EL (cell line): ENCODE results near the gene PAN2.
"Not testable (repeated sequence)": the region's sequence is repeated elsewhere in the genome, so short reads cannot be mapped to it uniquely, and the experiment has no call there.

Experiments
- DNase-seq: peaks from one replicate; pipeline ENCODE4 v3.0.0-alpha.2; 2016

The PAN2 gene

DNA sequence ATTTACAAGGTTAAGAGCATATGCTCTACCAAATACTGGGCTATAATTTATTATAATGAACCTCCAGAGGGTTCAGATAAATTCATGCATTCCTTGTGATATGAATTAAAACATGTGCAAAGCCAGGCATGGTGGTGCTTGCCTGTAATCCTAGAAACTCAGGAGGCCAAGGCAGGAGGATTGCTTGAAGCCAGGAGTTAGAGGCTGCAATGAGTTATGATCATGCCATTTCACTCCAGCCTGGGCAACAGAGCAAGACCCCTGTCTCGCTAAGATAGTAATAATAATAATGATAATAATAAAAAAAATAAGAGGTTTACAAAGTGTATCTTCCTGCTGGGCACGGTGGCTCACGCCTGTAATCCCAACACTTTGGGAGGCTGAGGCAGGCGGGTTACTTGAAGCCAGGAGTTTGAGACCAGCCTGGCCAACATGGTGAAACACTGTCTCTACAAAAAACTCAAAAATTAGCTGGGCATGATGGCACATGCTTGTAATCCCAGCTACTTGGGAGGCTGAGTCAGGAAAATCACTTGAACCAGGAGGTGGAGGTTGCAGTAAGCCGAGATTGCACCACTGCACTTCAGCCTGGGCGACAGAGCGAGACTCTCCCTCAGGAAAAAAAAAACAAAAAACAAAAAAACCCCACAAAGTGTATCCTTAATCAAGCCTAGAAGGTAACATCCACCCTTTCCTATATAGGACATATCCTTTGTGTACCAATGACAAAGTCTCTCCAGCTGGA lies 26.4 kb downstream of the PAN2 start:
- no peak for DNase-seq

DNA sequence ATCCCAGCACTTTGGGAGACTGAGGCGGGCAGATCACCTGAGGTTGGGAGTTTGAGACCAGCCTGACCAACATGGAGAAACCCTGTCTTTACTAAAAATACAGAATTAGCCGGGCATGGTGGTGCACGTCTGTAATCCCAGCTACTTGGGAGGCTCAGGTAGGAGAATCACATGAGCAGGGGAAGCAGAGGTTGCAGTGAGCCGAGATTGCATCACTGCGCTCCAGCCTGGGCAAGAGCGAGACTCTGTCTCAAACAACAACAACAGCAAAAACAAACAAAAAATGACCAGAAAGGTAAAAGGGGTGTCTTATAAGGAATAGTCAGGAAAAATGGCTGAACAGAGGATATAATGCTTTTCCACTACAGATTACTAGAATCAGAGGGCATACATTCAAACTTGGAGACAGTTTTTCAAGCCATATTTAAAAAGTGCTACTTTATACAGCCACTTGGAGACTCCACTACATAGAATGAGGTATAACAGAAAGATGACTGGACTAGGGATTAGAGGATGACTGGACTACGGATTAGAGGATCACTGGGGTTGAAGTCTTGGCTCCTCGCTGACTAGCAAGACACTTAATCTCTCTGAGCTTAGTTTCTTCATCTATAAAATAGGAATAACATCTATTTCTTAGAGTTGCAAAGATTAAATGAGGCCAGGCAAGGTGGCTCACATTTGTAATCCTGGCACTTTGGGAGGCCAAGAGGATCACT lies 28.8 kb downstream of the PAN2 start:
- no peak for DNase-seq

DNA sequence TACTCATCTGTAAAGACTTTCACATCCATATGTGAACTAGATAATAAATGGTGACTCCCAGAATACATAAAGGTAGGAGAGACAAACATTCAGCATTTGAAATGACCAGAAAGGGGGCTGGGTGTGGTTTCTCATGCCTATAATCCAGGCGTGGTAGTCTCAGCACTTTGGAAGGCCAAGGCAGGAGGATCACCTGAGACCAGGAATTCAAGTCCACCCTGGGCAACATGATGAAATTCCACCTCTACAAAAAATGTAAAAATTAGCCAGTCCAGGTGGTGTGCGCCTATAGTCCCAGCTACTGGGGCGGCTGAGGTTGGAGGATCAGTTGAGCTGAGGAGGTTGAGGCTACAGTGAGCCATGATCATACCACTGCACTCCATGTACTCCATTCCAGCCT lies 29.5 kb downstream of the PAN2 start:
- no peak for DNase-seq

DNA sequence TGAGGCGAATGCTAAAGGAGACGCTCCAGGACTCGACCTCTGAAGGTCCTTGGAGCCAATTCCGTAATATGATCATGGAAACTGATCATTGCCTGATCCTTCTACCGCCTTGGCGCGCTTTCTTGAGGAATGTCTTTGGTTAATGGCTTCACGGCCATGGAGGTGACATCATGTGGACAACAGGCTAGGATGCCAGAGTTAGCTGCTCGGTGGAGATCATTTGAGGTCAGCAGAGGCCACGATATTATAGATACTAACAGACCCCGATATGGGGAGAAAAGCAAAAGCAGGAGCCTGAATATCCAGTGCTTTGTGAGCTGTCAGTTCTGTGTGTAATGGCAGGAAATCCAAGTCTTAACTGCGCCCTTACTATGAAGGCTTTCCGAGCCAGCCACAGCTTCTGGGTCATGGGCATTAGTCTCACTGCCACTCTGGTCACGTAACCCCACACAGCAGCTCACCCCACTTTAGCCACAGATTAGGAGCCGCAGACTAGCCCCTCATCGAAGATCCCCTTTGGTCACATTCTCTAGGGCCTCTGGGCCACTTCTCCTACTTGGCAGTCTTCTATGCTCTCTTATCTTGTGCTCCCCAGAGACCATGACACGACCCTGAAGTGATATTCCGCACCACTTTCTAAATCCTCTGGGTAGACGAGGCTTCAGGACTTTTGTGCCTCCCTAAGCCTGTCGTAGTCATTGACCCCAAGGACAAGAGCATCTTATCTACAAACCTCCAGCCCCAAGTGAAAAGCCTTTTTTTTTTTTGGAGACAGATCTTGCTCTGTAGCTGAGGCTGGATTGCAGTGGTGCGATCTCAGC lies 32.9 kb downstream of the PAN2 start:
- no peak for DNase-seq

DNA sequence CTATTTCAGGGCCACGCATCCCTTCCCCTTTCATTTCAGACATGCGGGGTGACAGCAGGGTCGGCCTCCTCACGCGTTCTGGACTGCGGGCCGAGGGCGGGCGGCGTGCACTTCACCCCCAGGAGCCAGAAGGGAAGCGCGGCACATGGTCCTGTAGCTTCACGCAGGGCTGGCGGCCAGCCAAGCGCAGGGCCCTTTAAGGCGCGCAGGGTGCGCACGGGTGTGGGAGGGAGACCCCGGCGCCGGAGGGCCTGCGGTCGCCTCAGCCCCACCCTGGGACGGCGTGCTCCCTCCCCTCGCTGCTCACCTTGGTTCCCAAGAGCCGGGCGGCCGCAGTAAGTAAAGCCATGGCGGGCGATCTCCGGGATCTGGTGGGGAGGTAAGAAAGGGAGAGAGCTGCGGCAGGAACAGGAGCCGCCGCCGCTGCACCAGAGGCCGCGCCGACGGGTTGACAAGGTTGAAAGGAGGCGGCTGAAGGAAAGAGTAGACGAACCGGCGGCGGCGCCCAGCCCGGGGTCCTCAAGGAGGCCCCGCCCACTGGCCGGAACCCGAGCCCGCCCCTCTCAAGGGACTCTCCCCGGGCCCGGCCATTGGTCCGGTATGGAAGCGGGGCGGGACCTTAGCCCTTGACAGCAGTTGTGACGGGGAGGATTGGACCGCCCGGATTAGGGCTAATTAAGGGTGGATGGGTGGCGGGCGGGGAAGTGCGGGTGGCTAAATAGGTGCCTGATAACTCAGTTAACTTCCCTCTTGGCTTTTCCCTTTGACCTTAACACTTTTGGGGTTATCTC lies 33.8 kb downstream of the PAN2 start, which contains the start of gene CS:
TSS of gene CS (minus strand) at position 478 of the 791 bp plus-strand sequence. CDS start at position 349, 129 bp downstream.
- peak; percentile 99 for DNase-seq

DNA sequence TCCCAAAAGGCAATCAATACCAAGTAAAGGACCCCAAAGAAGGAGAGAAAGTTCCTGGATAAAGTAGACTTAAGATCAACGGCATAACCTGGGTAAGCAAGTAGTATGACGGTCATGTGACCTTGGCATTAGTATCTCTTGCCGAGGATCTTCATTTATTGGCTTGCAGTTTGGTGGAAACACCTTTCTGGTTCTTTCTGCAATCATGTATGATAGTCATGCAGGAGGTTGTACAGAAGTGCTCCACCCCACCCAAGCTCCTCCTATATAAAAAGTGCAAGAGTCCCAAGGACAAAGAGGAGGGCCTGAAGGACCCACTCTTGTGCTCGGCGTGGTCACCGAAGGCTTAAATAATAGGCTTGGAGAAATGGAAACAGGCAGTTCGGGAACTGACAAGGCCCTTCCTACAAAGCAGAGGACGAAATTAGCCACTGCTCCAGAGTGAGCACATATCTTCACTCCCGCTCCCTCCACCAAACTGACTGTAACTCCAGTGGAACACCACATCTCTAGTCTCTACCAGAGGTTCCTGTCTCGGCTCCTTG lies 34.4 kb downstream of the PAN2 start:
- DNase-seq: no peak

DNA sequence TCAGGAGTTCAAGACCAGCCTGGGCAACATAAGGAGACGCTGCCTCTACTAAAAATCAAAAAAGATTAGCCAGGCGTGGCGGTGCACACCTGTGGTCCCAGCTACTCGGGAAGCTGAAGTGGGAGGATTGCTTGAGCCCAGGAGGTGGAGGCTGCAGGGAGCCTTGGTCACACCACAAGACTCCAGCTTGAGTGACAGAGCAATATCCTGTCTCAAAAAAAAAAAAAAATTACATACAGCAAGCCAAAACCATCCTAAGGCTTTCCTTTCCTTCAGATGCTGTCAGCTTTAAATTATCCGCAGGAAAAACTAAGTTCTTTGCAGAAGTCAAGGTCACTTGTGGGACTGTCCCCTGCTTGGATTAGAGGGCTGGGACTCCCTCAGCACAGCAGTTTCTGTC lies 35.0 kb downstream of the PAN2 start:
- DNase-seq: no peak

DNA sequence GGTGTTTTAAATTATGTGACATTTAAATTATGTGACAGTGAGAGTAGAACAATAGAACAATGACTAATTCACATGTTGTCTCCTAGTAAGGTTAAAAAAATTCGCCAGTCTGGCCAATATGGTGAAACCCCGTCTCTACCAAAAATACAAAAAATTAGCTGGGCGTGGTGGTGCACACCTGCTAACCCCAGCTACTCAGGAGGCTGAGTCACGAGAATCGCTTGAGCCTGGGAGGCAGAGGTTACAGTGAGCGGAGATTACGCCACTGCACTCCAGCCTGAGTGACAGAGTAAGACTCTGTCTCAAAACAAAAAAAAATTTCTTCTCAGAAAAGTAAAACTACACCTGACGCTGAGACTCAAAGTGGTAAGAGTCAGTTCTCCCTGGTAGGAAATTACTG lies 36.4 kb downstream of the PAN2 start:
- DNase-seq: no peak

DNA sequence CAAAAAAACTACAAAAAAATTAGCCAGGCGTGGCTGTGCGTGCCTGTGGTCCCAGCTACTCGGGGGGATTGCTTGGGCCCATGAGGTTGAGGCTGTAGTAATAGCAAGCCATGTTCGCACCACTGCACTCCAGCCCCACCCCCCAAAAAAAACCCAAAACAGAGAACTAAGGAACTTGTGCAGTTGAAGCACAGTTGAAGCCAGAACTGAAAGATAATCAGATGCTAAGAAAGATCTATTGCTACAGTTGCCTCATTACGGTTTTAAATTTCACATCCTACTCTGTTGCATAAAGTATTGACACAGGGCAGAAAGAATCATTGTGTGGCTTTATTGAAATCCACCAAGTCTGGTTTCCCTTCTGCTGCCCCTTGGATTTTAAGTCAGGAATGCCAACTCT lies 37.5 kb downstream of the PAN2 start:
- no peak for DNase-seq

DNA sequence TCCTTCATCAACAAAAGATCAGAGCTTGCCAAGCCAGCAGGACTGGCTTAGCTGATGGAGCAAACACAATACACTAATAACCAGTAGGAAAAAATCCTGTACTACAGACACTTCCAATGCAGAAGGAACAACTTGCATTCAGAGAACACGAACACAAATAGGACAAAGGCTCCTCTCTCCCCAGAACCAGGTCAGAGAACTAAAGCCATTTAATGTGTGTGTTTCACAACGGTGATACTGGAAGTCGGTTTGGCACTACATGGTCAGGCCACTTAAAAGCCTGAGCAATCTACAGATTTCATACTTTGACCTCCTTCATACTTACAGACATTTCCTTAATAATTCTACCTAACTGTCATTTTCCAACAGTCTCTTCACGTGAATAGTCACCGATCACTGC lies 40.0 kb downstream of the PAN2 start:
- DNase-seq: no peak

DNA sequence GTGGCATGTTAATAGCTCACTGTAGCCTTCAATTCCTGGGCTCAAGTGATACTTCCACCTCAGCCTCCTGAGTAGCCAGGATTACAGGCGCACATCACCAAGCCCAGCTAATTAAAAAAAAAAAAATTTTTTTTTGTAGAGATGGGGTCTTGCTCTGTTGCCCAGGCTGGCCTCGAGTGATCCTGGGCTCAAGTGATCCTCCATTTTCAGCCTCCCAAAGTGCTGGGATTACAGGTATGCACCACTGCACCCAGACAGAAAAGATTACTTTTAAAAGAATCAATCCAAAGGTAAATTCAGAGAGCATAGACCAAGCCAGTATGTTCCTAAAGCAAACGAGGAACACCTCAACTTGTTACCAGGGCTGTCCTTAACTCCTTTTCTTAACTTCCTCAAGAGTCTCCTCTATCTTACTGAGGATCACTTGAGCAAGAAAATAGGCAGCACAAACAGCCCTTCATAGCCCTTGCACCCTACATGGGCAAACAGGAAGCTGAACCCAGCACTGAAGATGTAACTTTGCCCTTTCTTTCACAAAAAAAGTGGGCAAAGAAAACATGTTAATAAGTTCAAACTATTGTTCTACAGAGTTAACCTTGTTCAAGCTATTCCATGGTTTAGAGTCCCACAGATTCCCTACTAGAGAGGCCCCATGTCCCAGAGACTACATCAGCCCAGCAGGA lies 45.0 kb downstream of the PAN2 start:
- no peak for DNase-seq

DNA sequence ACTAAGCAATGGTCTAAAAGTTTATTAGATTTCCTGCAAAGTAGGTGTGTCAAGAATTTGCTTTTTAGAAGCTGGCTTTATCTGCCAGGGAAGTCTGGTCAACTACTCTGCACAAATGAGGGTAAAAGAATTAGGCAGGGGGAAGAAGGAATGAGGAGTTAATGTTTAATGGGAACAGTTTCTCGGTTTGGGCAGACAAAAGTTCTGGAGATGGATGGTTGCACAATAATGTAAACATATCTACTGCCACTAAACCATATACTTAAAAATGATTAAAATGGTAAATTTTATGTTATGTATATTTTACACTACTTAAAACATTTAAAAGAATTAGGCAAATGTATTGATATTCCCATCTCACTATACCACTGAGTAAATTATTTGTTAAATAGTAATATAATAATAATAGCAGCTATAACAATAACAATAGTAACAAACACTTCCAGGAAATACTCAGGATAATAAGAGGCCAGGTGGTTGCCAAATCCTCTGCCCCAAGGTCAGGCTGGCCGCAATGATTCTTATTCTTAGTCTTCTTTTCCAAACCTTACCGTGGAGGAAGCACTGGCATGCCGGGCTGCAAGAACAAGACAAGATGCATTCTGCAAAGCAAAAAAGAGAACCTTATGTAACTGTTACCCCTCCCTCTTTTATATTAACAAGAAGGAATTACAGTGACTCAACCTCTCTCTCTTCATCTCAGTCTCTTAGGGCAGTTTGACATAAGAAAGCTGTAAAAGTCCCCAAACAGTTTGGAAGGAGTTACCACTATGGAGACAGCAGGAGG lies 47.6 kb downstream of the PAN2 start:
- no peak for DNase-seq

DNA sequence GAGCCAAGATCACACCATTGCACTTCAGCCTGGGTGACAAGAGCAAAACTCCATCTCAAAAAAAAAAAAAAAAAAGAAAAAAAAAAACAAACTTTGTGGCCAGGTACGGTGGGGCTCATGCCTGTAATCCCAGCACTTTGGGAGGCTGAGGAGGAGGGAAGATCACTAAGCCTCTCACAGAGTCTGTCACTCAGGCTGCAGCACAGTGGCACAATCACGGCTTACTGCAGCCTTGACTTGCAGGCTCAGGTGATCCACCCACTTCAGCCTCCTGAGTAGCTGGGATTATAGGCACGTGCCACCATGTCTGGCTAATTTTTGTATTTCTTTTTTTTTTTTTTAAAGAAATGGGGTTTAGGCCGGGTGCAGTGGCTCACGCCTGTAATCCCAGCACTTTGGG lies 49.5 kb downstream of the PAN2 start:
- DNase-seq: not testable (repeated sequence)

DNA sequence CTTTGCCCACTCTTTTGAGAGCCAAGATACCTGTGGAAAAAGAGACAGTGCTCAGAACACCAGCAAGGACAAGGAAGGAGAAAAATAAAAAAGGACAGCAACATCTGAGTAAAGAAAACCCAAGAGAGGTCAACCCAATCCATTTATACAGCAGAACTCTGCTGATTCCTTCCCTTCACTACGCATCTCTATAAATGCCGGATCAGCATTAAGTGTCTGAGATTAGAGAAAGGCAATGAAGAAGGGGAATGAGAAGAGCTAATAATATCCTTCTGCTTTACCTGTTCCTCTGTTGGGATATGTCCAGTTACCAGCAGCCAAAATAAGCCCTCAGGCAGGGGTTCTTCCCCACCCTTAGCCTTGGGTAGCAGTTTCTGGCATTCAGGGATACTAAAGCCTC lies 51.2 kb downstream of the PAN2 start:
- DNase-seq: no peak

DNA sequence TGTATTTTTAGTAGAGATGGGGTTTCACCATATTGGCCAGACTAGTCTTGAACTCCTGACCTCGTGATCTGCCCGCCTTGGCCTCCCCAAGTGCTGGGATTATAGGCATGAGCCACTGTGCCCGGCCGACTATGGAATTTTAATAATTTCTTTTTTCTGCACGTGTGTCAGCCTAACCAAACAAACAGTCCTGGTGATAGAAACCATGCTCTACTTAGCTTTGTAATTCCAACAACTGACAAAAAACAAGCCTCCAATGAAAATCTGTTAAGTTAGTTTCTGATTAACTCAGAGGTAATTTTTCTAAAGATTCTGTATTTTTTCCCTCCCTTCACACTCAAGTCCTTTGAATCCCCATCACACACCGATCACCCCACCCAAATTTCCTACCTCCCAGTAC lies 51.8 kb downstream of the PAN2 start:
- DNase-seq: no peak

DNA sequence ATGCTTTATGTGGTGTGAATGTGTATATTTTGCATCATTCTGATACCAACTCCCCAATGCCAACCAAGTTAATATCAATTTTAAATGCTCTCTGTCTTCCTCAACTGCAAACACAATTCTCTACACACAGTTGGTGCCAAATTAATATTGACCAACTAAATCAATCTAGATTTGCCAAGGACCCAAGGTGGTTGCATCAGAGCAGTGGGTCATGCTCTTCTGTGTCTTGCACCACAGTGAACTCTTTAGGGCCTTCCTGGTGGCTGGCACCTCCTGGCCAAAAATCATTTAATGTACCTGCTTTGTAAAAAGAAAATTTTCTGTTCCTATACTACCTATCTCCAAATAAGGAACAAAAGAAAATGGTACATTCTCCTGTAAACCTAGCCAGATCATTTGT lies 53.0 kb downstream of the PAN2 start:
- no peak for DNase-seq

DNA sequence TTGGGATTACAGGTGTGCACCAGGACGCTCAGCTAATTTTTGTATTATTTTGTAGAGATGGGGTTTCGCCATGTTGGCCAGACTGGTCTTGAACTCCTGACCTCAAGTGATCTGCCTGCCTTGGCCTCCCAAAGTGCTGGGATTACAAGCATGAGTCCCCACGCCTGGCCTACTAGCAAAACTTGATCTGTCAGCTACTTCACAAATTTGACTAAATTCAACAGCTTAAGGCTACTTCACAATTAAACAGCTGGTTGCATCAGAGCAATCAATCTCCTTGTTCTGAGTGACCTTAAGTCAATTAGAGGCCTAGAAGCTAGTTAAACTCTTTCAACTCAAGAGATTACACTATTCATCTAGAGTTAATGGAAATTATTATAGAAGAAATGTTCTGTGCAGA lies 54.9 kb downstream of the PAN2 start:
- no peak for DNase-seq

DNA sequence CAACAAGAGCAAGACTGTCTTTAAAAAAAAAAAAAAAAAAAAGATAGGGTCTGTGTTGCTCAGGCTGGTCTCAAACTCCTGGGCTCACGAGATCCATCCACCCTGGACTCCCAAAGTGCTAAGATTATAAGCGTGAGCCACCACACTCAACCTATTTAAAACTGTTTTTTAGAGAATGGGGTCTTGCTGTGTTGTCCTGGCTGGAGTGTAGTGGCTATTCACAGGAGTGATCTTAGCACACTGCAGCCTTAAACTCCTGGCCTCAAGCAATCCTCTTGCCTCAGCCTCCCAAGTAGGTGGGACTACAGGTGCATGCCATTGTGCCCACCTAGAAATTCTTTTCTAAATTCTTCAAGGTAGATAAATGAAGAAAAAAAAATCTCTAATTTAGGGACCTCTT lies 59.5 kb downstream of the PAN2 start:
- no peak for DNase-seq

DNA sequence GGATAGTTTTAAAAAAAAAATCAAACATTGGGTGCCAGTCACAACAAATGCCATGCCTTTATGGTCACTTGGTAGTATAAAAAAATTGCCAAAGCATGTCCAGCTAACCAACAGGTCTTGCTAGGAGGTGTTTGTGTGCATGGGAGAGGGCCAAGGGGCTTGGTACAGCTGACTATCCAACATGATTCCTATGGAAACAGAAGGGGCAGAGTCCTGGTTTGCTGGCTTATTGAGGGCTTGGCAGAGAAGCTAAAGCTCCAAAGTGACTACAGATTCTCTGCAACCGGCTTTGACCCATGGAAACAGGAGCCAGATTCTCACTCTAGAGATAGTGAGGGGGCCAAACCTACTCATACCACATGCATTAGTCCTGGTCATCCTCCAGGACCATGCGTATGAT lies 61.3 kb downstream of the PAN2 start:
- not testable (repeated sequence) for DNase-seq

DNA sequence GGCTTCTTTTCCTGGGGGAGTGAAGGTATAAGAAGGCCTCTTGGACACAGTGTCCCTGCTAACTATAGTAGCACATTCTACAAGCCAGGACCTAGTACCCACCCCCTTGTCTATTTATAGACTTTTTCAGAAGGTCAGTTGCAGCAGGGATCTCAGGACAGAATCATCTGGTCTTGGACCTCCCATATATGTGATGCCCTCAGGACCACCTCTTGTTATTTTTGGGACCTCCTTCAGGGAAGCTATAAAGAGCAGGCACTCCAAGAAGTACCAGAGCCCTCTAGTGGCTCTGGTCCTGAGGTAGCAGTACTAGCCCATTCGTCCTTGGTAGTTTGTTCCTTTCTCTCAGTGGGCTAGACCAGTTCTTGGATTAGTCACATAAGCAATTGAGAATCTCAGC lies 62.8 kb downstream of the PAN2 start:
- DNase-seq: peak; percentile 34

DNA sequence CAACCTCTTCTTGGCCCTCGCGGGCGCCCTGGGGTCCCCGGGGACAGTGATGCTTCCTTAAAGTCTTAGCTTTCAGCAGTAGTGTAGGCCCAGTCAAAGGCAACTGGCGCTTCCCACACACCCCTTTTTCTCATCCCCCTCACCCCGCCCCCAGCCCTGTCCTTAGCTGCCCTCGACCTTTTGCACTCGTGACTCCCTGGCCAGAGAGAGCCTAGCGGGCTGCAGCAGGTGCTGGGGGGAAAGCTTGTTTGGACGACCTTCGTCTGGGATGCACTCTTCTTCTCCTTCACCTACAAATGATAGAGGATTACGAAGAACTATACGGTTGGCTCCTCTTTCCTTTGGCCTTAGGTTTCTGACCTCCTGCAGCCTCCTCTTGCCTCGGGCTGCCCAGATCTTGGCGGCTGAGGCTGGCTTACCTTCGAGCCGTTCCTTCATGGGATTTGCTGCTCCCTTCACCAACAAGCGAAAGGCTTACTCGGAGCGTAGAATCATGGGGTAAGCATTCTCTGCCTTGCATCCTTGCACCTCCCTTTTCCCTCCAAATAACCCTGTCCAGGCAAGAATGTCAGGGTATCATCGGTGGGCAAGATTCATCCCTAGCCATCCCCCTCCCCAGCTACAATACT lies 66.2 kb downstream of the PAN2 start:
- DNase-seq: no peak
